Nephron (organoid): ENCODE results near the gene NSUN6.

Experiments
- H3K27ac Mint-ChIP-seq, 3 experiments: 2 replicates each; pipeline ENCODE4 v1.8.0; 2020; ENCODE audit warnings: mixed read lengths in 3 of 3, mild to moderate bottlenecking in 2 of 3, moderate library complexity in 1 of 3
- H3K27me3 Mint-ChIP-seq: 2 replicates; pipeline ENCODE4 v1.8.0; 2021; ENCODE audit warnings: low read depth, mild to moderate bottlenecking, moderate library complexity, mixed read lengths
- H3K36me3 Mint-ChIP-seq: 2 replicates; pipeline ENCODE4 v1.8.0; 2020; ENCODE audit warnings: low read depth, mixed read lengths
- H3K4me1 Mint-ChIP-seq: 2 replicates; pipeline ENCODE4 v1.8.0; 2020; ENCODE audit warnings: mixed read lengths
- H3K4me3 Mint-ChIP-seq, 3 experiments: 2 replicates each; pipeline ENCODE4 v1.8.0; 2020; ENCODE audit warnings: mild to moderate bottlenecking in 3 of 3, mixed read lengths in 3 of 3, moderate library complexity in 2 of 3
- H3K9me3 Mint-ChIP-seq: 2 replicates; pipeline ENCODE4 v1.8.0; 2020; ENCODE audit warnings: mixed read lengths
- CTCF ChIP-seq, 3 experiments: fragments of 200-600 bp; sonication (generic); IDR thresholded peaks; one replicate each; pipeline ENCODE4 v1.5.0; 2021; ENCODE audit warnings: antibody characterized with exemption in 3 of 3; ENCODE audit not compliant: unreplicated experiment in 3 of 3

NSUN6 gene

DNA sequence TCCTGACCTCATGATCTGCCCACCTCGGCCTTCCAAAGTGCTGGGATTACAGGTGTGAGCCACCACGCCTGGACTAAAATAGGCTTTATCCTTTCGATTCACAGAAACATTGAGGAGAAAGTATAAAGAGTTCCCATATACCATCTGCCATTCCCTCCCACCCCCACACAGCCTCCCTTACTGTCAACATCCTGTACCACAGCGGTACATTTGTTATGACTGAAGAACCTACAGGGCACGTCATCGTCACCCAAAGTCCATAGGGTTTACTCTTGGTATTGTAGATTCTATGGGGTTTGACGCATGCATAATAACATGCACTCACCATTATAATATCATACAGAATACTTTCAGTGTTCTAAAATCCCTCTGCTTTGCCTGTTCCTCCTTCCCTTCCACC lies 35.8 kb upstream of the NSUN6 start:
- H3K9me3 Mint-ChIP-seq = no peaks in the 10 kb centered on the region
- no peak for TF ChIP-seq CTCF (IDR thresholded peaks at IDR 0.05; ENCODE audit: unreplicated experiment in 3 of 3)
- no peak overlapping the region for H3K27ac Mint-ChIP-seq
- peaks cover 11% of the 10 kb centered on the region for H3K36me3 Mint-ChIP-seq
- no peaks in the 10 kb centered on the region for H3K27me3 Mint-ChIP-seq
- H3K4me1 Mint-ChIP-seq = no peaks in the 10 kb centered on the region
- H3K4me3 Mint-ChIP-seq = no peak overlapping the region

GRCh38 chr10:18685555-18685954 lies 34.2 kb upstream of the NSUN6 start:
- no peak for TF ChIP-seq CTCF (IDR thresholded peaks at IDR 0.05; ENCODE audit: unreplicated experiment in 3 of 3)
- no peaks in the 10 kb centered on the region for H3K4me1 Mint-ChIP-seq
- H3K27me3 Mint-ChIP-seq = no peaks in the 10 kb centered on the region
- peaks cover 17% of the 10 kb centered on the region for H3K36me3 Mint-ChIP-seq
- H3K4me3 Mint-ChIP-seq = no peak overlapping the region
- H3K9me3 Mint-ChIP-seq = no peaks in the 10 kb centered on the region
- H3K27ac Mint-ChIP-seq = no peak overlapping the region

- no peaks in the 10 kb centered on the region for H3K27me3 Mint-ChIP-seq
- no peak overlapping the region for H3K4me3 Mint-ChIP-seq
- no peaks in the 10 kb centered on the region for H3K9me3 Mint-ChIP-seq
- TF ChIP-seq CTCF (IDR thresholded peaks at IDR 0.05; ENCODE audit: unreplicated experiment in 3 of 3) = no peak
- H3K36me3 Mint-ChIP-seq = peaks cover 17% of the 10 kb centered on the region
- H3K4me1 Mint-ChIP-seq = no peaks in the 10 kb centered on the region
- no peak overlapping the region for H3K27ac Mint-ChIP-seq
Measured at GRCh38 chr10:18684953-18685352, 33.6 kb upstream of the NSUN6 start.

GRCh38 chr10:18684416-18684815 lies 33.0 kb upstream of the NSUN6 start:
- H3K4me3 Mint-ChIP-seq = no peak overlapping the region
- no peak for TF ChIP-seq CTCF (IDR thresholded peaks at IDR 0.05; ENCODE audit: unreplicated experiment in 3 of 3)
- no peaks in the 10 kb centered on the region for H3K9me3 Mint-ChIP-seq
- no peak overlapping the region for H3K27ac Mint-ChIP-seq
- peaks cover 17% of the 10 kb centered on the region for H3K36me3 Mint-ChIP-seq
- no peaks in the 10 kb centered on the region for H3K4me1 Mint-ChIP-seq
- no peaks in the 10 kb centered on the region for H3K27me3 Mint-ChIP-seq

DNA sequence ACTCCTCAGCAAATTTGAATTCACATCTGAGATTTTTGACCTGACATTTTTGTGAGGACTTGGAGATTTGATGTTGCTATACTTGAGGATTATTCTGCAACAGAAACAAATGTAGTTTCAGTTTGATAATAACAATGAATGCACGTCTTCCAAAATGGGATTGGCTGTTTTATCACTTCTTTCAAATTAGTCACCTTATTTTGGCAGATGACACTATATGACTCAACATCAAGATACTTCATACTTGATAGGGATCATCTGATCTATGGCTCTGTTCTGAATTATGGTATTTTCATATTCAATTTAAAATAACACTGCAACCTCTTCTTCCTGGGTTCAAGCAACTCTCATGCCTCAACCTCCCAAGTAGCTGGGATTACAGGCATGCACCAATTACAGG lies 32.0 kb upstream of the NSUN6 start:
- H3K27ac Mint-ChIP-seq = no peak overlapping the region
- no peak for TF ChIP-seq CTCF (IDR thresholded peaks at IDR 0.05; ENCODE audit: unreplicated experiment in 3 of 3)
- H3K36me3 Mint-ChIP-seq = peaks cover 17% of the 10 kb centered on the region
- no peaks in the 10 kb centered on the region for H3K9me3 Mint-ChIP-seq
- no peak overlapping the region for H3K4me3 Mint-ChIP-seq
- no peaks in the 10 kb centered on the region for H3K27me3 Mint-ChIP-seq
- H3K4me1 Mint-ChIP-seq = no peaks in the 10 kb centered on the region

- no peaks in the 10 kb centered on the region for H3K4me1 Mint-ChIP-seq
- no peaks in the 10 kb centered on the region for H3K27me3 Mint-ChIP-seq
- H3K9me3 Mint-ChIP-seq = no peaks in the 10 kb centered on the region
- no peak for TF ChIP-seq CTCF (IDR thresholded peaks at IDR 0.05; ENCODE audit: unreplicated experiment in 3 of 3)
- H3K27ac Mint-ChIP-seq = no peak overlapping the region
- H3K4me3 Mint-ChIP-seq = no peak overlapping the region
- peaks cover 18% of the 10 kb centered on the region for H3K36me3 Mint-ChIP-seq
Measured at GRCh38 chr10:18681971-18682411, 30.6 kb upstream of the NSUN6 start.
